H4 (cell line): ENCODE data around the gene EYS. TPM values are rescaled to one million over a fixed set of nuclear protein-coding genes. Genes with fewer than 3 reads are reported as not detected.

Experiments used
- DNase-seq: peaks from one replicate; pipeline ENCODE4 v3.0.0-alpha.2; 2015; ENCODE audit warnings: low spot score
- total RNA-seq: library from RNA; depleted of rRNA; stranded (reverse); fragments of >200 nt; shearing (Covaris generic); gene quantifications from 2 replicates; pipeline ENCODE4 v1.2.3, GENCODE V29; 2014

Gene EYS
- total RNA-seq, 1 experiment from 2014 or later = 0.17 TPM

GRCh38 chr6:64591676-64592036 is 1115.4 kb downstream of the EYS start:
- DNase-seq = no peak

GRCh38 chr6:64590965-64591675 is 1115.9 kb downstream of the EYS start:
- no peak for DNase-seq

GRCh38 chr6:64589961-64590360 is 1117.1 kb downstream of the EYS start:
- no peak for DNase-seq

GRCh38 chr6:64580346-64580745 is 1126.7 kb downstream of the EYS start:
- DNase-seq = no peak

- no peak for DNase-seq
Measured at GRCh38 chr6:64553249-64553786, 1153.7 kb downstream of the EYS start.

- no peak for DNase-seq
Measured at GRCh38 chr6:64547594-64548268, 1159.3 kb downstream of the EYS start.

GRCh38 chr6:64539917-64540316 is 1167.1 kb downstream of the EYS start:
- no peak for DNase-seq

- no peak for DNase-seq
Measured at GRCh38 chr6:64538722-64539121, 1168.3 kb downstream of the EYS start.

- no peak for DNase-seq
Measured at GRCh38 chr6:64527899-64528298, 1179.1 kb downstream of the EYS start.

GRCh38 chr6:64522859-64523258 is 1184.2 kb downstream of the EYS start:
- no peak for DNase-seq

GRCh38 chr6:64520050-64520449 is 1187.0 kb downstream of the EYS start:
- peak; percentile 92 for DNase-seq

- DNase-seq = no peak
Measured at GRCh38 chr6:64516393-64516792, 1190.6 kb downstream of the EYS start.

- DNase-seq = no peak
Measured at GRCh38 chr6:64507661-64508060, 1199.4 kb downstream of the EYS start.

GRCh38 chr6:64505312-64505711 is 1201.7 kb downstream of the EYS start:
- peak; percentile 37 for DNase-seq

- DNase-seq = peak; percentile 68
Measured at GRCh38 chr6:64504503-64504902, 1202.5 kb downstream of the EYS start.

- DNase-seq = no peak
Measured at GRCh38 chr6:64502801-64503200, 1204.2 kb downstream of the EYS start.

GRCh38 chr6:64497634-64498033 is 1209.4 kb downstream of the EYS start:
- no peak for DNase-seq

- no peak for DNase-seq
Measured at GRCh38 chr6:64489763-64490162, 1217.3 kb downstream of the EYS start.

- no peak for DNase-seq
Measured at GRCh38 chr6:64486578-64487351, 1220.3 kb downstream of the EYS start.

- no peak for DNase-seq
Measured at GRCh38 chr6:64483956-64484499, 1223.0 kb downstream of the EYS start.

- no peak for DNase-seq
Measured at GRCh38 chr6:64482631-64483030, 1224.4 kb downstream of the EYS start.

- DNase-seq = no peak
Measured at GRCh38 chr6:64479134-64479533, 1227.9 kb downstream of the EYS start.
